Raji (cell line): ENCODE results near the gene GUK1.

Experiments
- POLR2A ChIP-seq: IDR thresholded peaks from 2 replicates; pipeline ENCODE4 v1.6.1; 2011; ENCODE audit warnings: low read depth, low read length, control low read depth; ENCODE audit not compliant: insufficient read depth

GUK1 gene

GRCh38 chr1:228109962-228110488 lies 30.1 kb upstream of the GUK1 start:
- no peak for TF ChIP-seq POLR2A

- no peak for TF ChIP-seq POLR2A
These were observed 29.5 kb upstream of the GUK1 start for GRCh38 chr1:228110556-228110955.

DNA sequence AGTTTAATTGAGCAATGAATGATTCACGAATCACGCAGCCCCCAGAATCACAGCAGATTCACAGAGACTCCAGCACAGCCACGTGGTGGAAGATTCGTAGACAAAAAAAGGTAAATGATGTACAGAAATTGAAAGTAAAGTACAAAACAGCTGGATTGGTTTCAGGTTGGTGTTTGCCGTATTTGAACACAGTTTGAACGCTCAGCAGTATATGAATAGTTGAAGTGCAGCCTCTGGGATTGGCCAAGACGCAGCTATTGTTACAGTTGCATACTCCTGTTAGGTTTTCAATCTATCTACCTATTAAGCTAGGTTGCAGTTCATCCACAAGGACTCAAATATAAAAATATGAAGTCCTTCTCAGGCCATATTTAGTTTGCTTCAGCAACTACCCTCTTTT lies 27.9 kb upstream of the GUK1 start:
- no peak for TF ChIP-seq POLR2A

DNA sequence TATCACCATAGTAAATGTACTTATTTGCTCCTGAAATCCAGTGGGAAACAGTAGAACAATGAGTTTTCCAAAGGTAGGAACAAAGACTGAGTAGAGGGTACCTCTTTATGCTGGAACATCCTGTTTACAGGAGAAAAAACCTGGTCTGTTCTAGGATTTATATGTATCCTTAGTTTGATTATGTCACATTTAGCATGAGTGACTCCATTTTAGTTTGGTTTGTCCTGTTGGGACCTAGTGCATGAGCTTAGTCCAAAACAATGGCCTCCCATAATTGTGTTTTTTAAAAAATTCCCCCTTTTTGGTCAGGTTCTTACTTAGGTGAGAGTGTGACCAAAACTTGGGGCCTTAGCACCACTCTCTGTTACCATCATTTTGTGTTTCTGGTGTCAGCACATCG lies 27.5 kb upstream of the GUK1 start:
- TF ChIP-seq POLR2A: no peak

GRCh38 chr1:228114827-228115226 lies 25.3 kb upstream of the GUK1 start:
- TF ChIP-seq POLR2A: no peak

DNA sequence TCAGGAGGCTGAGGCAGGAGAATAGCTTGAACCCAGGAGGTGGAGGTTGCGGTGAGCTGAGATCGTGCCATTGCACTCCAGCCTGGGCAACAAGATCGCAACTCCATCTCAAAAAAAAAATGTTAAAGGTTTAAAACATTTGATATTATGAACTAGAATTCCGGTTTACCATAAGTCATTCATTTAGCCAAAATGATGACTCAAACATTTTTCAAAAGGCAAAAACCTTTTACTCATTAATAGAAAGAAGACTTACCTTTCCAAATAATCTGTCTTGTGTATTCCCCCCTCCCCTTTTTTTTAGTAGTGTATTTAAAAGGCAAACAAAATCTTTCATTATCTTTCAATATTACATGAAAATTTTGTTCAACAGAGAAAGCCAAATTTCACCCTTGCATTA lies 22.7 kb upstream of the GUK1 start:
- no peak for TF ChIP-seq POLR2A

DNA sequence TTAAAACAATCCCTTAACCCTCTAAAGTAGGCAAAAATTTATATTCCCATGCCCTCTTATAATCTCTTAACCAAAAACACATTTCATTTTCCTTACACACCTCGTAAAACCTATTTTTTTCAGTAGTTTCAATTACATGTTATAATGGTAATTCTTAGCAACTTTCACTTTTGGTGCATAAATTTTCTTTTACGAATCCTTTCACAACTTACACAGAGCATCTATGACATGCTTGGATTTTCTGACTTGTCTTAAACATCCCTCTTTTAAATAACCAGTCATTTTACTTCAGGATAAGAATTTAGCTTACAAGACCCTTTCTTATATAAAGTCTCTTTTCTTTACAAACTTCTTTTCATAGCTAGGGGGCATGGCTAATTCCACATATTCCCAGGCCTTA lies 22.0 kb upstream of the GUK1 start:
- no peak for TF ChIP-seq POLR2A

DNA sequence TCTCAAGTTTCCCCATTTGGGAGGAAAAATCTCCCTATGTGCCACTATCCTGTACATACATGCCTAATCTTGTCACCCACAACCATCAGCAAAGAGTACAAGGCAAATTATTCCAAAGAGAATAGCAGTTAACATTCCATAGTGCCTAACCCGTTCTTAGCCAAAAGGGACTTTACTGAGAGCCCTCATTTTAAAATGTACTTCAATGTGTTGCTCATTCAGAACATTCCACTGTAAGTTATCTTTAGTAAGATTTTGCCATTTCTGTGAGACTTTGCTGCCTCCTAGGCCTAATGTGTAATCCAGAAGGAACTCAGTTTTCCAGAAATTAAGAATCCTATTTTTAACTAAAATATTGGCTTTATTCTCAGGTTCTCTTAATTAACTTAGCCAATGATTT lies 19.7 kb upstream of the GUK1 start:
- TF ChIP-seq POLR2A: no peak

- TF ChIP-seq POLR2A: no peak
These were observed 19.1 kb upstream of the GUK1 start for GRCh38 chr1:228120857-228121489.

DNA sequence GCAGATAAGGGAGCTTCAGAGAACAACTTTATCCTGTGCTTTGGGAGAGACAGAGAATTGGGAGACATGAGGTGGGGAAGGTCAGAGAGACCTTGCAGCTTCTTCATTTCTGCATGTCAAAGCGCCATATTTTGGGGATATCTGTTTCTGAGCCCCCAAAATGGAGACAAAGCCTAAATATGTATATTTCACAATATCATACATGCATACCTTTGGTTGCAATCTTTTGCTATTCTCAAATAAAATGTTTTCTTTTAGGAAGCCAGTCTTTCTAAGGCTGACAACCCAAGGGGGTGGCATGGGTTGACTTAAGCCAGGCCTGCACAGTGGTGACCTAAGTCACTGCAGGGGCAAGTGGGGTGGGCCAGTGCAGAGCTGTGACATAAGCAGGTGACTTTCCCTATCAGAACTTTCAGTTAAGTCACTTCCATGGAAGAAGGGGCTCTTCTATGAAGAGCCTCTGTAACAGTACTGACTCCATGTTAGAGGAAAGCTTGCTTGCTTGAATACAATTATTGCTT lies 17.1 kb upstream of the GUK1 start:
- TF ChIP-seq POLR2A: no peak

- TF ChIP-seq POLR2A: no peak
These were observed 16.6 kb upstream of the GUK1 start for GRCh38 chr1:228123505-228123904.

- no peak for TF ChIP-seq POLR2A
These were observed 14.9 kb upstream of the GUK1 start for GRCh38 chr1:228125185-228125584.

DNA sequence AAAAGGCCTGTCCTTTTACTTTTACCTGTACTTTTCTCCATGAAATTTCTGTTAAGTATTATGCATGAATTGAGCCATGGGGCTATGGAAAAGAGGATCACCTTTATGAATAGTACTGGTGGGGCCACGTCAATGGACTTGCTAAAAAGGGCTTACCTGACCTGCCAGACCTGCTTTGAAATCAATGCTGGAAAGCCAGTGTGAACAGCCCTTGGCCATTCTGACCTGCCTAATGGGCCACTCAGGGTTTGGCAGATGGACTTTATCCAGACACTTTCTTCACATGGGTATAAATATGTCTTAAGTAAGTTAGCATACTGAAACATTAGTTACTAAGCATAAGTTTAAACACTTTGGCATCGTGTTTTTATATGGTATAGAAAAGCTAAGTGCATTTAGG lies 8.3 kb upstream of the GUK1 start:
- TF ChIP-seq POLR2A: no peak

DNA sequence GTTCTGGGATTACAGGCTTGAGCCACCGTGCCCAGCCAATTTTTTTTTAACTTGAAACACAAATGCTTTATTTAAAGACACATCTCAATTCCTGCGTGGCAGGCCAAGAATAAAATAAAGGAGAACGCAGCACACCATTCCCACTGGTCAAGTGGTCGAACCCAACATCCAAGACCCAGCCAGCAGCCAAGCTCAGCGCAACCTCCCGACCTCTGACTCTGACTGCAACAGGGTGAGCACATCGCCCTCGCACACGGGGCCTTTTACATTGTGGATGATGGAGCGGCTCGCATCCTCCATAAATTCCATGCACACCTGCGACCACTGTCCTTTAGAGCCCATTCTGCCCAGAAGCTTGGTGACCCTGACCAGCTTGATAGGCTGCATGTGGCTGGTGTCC lies 5.5 kb upstream of the GUK1 start:
- no peak for TF ChIP-seq POLR2A

- TF ChIP-seq POLR2A: no peak
These were observed 3.2 kb upstream of the GUK1 start for GRCh38 chr1:228136901-228137300.

DNA sequence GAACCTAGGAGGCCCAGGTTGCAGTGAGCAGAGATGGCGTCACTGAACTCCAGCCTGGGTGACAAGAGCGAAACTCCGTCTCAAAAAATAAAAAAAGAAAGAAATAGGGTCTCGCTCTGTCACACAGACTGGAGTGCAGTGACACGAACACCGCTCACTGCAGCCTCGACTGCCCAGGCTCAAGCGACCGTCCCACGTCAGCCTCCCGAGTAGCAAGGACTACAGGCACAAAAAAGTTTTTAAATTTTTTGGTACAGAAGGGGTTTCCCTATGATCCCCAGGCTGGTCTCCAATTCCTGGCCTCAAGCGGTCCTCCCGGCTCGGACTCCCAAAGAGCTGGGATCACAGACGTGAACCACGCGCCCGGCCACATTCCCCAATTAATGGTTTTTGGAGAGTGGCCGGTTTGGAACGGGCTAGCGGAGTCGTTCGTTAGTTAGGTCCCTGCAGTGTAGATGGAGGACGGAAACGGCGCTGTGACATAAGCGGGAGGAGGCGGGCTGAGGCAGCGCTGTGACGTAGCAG lies 611 bp upstream of the GUK1 start:
- no peak for TF ChIP-seq POLR2A
